Germinal center (tissue), 1 donor: Measurements from ENCODE around the gene RSPO4.

ENCODE experiments used
- DNase-seq: peaks from one replicate; pipeline ENCODE4 v3.0.0; 2012; ENCODE audit warnings: mixed read lengths, low spot score

The RSPO4 gene

DNA sequence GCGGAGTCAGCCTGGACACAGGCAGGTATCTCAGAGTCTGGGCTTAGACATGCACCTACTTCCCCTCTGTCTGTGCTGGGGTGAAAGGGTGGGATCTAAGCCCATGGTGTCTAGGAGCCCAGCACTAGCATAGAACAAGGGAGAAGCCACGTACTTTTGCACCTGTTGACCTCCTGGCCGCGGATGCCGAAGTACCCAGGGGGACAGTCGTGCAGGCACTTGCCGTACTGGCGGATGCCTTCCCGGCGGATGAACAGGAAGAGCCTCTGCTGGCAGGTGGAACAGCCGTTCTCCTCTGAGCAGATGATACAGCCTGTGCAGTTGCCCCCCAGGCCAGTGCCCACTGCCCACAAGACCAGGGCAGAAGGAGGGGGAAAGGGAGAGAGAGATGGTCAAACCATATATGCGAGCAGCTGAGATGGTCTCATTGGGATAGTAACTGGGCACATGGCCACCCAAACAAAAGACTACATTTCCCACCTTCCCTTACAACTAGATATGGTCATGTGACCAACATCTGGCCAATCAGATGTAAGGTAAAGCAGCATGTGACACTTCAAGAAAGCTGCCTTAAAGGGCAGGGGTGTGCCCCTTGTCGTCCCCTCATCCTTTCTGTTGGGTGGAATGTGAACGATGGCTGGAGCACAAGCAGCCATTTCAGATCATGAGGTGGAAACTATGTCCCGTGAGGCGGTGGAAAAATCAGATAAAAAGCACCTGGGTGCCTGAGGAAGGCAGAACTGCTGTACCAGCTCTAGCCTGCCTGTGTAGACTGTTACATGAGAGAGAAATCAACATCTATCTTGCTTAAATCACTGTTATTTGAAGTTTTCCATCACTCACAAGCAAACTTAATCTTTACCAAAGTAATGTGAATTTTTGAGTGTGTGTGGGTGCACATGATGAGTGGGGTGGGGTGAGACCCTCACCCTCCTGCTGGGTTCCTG, 34.0 kb downstream of the RSPO4 start:
- DNase-seq: peak; percentile 43

DNA sequence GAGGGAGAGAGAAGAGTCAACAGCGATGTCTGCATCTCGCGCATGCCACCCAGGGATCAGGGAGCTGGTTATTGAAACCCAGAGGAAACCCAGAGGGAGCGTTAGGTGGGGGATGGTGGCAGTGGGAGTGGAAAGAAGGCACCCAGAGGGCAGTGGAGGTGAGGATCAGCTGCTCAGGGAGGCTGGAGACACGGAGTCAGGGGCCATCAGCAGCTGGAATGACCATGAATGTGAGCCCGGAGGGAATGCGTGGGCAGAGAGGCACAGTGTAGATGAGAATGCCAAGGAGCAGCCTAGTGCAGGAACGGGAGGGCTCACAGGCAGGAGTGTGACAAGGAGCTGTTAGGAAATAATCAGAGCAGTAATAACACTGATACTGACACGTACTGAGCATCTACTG, 36.2 kb downstream of the RSPO4 start:
- no peak for DNase-seq

DNA sequence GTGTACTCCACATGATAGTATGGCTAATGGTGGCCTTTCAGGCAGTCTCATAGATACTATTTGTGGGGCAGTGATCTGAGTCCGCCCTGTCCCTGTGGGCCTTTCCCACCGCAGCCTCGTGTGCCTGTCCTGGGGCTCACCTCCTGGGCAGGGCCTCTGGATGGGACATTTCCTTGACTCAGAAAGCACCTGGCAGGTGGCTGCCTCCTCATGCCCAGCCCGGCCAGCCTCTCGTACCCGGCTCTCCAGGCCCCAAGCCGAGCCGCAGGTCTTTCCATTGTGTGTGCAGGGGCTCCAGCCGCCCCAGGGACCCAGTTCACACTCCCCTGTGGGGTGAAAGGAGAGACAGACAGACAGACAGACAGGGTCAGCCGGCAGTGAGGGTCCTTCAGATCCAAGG, 38.3 kb downstream of the RSPO4 start:
- DNase-seq: no peak

DNA sequence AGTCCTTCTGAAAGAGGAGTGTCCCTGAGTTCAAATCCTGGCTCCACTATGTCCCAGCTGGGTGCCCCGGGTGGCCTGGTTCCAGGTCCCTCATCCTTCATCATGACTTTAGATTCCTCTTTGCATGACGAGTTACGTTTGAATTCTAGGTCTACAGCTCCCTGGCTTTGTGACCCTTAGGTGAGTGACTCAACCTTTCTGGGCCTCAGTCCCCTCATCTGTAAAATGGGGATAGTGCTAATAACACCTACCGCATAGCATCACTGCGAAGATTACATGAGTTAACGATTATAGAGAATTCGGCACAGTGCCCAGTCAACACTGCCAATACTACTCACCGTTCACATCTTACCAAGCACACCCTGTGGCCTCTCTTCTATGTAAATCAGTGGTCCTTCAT, 39.4 kb downstream of the RSPO4 start:
- no peak for DNase-seq

DNA sequence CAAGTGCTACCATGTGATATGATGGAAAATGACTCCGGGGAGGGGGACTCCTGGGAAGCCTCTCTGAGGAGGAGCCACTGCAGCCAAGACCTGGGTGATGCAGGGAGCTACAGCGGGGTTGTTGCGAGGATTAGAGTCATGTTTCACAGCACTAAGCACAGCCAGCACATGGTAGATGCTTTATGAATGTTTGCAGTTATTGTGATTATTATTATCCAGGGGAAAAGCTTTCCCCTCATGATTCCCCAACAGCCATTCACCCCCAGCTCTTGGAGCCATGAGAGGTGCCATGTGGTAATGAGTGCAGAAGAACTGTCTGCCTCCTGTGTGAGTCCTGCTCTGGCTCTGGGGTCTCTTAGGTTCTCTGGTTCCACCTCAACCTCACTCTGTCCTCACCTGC, 39.9 kb downstream of the RSPO4 start:
- DNase-seq: no peak

DNA sequence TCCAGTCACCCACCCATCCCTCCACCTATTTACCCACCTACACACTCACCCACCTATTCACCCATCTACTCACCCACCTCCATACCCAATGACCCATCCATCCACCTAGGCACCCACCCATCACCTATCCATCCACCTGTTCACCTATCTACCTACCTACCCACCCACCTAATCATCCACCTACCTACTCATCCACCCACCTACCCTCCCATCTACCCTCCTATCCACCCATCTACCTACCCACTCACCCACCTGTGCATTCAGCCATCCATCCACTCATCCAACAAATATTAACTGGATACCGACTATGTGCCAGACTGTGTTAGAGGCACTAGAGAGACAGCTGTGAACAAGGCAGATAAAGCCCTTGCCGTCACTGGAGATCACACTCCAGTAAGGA, 40.3 kb downstream of the RSPO4 start:
- no peak for DNase-seq

DNA sequence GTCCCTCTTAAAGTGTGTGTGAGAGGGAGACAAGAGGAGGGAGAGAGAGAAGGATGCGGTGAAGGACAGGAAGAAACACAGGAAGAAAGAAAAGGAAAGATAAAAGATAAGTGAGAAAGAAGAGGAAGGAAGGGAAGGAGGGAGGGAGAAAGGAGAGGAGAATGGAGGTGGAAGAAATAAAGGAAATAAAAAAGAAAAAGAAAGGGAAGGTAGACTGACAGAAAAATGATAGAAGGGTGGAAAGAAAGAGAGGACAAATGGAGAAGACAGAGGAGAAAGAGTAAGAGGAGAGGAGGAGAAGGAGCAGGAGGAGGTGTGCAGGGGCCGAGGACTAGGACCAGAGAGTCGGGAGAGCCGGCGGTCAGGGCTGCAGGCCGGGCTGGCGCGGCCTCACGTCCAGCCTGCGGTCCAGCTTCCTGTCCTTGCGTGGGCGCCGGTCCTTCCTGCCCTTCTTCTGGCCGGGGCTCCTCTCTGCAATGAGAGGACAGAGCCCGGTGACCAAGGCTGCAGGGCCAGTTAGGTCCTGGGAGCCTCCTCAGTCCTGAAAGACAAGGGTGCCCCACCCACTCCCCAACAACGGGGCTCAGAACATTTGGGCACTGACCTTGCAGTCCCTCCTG, 42.0 kb downstream of the RSPO4 start:
- DNase-seq: no peak

DNA sequence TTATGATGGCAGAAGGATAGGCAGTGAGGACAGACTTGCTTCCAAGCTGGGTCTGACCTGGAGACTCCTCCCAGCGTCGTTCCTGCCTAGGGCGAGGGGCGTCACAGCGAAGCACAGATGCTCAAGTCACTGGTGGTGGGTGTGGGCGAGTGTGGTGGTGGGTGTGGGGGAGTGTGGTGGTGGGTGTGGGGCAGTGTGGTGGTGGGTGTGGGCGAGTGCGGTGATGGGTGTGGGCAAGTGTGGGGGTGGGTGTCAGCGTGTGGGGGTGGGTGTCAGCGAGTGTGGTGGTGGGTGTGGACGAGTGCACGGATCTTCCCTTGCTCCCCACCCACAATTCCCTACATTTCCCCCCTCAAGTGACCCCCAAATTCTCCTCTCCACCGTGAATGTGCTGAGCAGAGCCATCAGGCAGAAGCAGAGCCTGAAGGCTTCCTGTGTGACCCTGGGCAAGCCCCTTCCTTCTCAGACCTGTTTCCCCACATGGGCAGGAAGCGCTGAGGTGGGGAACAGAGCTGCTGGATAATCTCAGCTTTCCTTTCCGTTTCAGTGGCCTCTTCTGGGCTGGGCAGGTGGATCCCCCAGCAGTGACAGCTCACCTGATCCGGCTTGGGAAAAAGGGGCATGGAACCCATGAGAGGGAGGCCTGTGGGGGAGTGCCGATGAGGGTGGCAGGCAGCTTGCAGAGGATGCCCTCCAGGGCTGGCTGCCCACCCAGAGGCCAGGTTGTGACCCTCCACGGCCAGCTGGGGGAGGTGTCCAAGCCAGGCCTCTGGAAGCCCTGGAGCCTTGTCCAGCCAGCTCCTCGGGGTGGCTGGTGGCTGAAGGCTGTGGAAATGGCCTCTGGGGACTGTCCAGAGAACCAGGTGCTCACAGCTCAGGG, 42.9 kb downstream of the RSPO4 start:
- DNase-seq: no peak

DNA sequence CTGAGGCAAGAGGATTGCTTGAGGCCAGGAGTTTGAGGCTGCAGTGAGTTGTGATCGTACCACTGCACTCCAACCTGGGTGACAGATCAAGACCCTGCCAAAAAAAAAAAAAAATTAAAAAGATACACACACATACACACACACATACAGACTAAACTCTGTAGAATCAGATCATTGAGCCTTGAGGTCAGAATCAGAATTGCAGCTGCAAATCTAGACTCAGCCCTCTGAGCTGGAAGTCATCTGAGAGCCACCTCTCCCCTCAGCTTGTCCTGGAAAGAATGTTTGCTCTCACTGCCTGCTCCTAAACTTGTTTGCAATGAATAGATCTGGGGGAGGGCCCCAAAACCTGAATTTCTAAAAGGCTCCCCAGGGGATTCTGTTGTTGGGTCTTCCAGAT, 44.6 kb downstream of the RSPO4 start:
- no peak for DNase-seq

DNA sequence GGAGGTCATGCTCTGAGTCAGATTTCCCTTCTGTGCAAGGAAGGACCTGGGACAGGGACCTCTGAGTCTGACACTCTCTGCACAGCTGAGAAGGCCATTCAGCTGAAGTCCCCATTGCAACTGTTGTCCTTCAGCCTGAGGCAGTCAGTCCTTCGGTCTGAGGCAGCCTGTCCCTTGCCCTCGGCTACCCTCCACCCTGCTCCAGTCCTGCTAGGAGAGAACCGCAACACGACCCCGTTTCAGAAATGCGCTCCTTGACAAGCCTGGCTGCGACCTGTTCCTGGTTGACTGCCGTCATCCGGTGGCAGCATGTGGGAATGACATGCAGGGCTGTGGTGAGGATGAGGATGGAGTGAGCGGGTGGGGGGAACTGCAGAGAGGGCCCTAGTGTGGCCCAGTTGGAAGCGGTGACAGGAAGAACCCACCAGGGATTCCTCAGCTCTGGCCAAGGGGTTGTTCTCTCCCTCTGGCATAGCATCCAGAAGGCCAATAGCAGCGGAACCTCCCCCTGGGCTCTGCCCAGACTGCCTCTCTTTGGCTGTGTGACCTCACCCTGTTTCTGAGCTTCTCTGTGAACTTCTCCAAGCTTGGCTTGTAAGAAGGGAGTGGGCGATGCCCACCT, 45.7 kb downstream of the RSPO4 start:
- peak; percentile 82 for DNase-seq

DNA sequence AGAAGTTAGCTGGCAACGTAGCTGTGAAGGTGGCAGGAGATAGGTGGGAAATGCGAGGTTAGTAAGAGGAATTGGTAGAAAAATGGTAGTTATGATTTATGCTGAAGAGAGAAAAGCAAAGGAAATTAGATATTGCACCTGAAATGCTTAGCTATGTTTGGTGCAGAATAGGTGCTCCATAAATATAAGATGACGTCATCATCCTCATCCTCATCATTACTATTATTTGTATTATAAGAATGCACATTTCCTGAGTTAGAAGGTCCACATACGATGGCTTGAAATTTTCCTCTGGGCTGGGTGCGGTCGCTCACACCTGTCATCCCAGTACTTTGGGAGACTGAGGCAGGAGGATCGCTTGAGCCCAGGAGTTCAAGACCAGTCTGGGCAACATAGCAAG, 46.5 kb downstream of the RSPO4 start:
- DNase-seq: no peak

DNA sequence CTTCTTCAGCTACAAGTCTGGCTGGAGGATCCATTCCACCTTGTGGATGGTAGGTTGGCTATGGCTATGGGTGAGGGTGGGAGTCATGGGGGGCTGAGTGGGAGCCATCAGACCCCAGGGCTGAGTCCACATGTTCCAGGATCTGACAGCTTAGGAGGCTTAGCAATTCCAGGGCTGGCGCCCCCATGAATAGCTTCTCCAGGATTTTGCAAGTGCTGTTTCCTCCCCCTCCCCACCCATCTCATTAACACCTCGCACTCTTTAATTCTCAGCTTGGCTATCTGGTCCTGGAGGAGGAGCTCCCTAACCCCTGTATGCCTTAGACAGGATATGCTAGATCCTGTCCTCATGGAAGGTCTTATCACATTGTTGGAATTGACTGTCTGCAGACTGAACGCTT, 47.0 kb downstream of the RSPO4 start:
- DNase-seq: no peak

DNA sequence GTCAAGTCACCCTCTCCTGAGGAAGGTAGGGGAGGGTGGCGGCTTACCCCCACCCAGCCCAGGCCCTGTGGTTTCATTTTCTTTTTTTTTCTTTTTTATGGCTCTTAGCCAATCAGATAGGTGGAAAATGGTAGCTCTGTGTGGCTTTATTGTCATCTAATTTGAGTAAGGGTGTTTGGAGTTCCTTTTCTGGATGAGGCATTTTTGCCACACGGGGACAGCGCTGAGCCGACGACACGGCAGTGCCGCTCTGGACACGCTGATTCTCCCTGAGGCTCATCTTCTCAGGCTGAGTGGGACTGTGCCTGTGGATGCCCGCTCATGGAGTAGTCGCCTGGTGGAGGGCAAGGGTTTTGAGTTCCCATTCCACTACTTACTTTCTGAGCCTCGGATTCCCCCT, 48.4 kb downstream of the RSPO4 start:
- no peak for DNase-seq

DNA sequence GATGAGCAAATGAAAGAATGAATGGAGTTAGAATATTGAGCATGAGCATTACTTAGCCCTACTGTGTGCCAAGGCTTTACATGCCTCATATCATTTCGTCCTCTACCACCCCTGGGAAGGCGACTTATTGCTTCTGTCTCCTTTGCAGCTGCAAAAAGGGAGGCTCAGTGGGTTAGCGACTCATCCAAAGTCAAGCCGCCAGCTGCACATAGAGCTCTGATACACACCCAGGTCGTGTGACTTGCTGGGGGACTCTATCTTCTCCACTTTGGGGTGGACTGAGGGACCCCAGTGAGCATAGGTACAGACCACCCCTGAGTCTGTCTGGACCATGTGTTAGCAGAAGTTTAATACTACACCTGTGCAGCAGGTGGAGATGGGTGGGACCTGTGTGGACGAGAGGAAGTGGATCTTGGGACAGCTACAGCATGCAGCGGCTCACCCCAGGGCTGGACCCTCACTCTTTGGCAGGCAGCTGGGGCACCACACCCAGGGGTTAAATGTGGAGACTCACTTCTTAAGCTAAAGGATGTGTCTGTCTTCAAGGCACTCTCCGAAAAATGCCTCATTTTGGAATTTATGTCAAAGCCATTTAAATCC, 49.8 kb downstream of the RSPO4 start:
- DNase-seq: no peak

DNA sequence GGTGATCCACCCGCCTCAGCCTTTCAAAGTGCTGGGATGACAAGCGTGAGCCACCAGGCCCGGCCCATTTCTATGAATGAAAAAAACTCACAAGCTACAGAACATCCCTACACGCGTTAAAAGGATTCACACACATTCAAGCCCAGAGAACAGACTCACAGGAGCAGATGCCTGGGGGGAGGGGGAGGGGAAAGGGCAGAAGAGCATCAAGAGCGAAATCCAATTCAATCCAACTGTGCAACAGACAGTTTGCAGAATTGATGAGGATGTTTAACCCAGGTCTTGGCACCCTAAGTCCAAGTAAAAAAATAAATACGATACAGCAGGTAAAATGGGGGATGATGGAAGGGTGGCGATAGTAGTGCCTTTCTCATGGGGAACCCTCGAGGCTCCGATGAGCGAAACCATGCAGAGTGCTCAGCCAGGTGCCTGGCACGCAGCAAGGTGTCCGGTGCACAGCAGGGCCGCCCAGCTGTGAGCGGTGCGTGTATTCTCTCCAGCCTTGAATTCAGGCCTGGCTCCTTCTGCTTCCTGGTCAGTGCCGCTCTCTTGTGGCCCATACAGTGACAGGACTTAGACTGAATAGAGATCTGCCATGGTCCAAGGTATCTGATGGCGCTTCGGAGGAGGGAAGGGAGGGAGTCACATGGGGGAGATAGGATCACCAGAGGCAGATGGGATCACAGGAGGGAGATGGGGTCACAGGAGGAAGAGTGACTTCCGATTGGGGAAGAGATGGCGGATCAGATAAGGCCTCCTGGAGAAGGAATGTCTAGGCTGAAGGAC, 50.5 kb downstream of the RSPO4 start:
- no peak for DNase-seq

DNA sequence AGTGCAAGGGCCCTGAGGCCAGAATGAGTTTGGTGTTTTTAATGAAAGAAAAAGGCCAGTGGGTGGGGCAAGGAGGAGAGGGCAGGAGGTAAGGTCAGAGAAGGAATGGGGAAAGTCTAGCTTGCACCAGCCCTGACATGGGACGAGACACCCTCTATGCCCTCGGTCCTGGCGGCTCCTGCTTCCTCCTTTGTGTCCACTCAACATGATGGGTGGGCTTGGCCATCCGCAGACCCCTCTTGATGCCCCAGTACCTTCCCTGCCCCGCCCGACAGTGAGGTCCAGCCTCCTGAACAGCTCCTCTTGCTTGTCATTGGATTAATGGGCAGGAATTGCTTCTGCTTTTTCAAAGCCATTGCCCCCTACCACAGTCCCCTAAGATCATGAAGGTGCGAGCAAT, 52.4 kb downstream of the RSPO4 start:
- no peak for DNase-seq

DNA sequence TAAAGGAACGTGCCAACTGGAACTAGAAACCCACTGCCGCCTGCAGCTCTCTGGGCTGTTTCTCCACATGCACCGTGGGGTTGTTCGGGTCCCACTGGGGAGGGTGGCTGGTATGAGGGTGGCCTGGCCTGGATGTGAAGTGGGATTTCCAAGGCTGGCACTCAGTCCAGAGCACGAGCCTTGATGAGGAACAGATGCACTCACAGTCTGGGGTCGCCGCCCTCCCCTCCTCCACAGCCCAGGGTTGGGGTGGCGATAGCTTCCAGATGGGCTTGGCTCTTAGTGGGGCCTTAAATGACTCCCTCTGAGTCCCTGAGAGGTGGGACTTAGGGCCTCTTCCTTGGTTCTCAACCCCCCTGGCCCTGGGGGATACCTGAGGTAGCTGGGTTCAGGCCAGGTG, 55.3 kb downstream of the RSPO4 start:
- DNase-seq: no peak

DNA sequence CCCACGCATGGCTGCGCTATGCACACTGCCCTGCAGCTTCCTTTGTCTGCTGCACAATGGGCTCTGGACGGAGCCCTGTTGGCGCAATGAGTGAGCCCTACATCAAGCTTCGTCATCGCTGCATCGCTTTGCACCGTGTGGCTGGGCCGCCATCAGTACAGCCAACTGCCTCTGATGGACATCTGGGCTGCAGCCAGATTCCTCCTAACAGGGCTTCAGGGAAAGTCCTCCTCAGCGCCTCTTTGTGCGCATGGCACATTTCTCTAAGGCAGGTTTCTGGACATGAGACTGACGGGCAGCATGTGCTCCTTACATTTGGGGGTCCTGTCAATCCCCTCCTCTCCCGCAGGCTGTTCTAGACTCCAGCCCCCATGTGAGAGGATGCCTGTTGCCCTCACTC, 56.3 kb downstream of the RSPO4 start:
- no peak for DNase-seq

DNA sequence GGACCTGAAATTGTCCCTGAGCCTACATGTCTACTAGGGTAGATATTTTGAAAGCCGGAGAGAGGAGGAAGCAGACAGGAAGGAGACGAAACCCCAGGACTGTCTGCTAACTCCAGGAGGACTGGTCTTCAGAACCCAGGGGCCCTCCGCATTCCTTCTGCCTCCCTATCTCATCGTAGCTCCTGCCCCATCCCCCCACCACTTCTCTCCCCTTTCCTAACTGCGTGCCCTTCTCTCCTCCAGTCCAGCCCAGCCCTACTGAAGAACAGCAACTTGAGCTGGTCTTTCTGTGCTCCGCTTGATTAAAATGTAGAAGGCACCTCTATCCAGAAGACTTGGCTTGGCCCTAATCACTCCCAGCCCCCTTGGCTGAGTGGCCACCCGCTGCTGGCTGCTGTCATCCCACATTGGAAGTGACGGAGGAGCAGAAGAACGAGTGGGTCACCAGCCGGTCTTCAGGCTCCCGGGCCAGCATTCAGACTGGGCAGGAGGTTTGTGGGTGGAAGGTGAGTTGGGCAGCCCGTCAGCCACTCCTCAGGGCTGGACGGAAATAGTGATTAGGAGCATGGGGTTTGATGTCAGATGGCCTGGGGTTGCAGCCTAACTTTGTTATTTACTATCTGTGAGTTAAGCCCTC, 57.2 kb downstream of the RSPO4 start:
- DNase-seq: no peak

DNA sequence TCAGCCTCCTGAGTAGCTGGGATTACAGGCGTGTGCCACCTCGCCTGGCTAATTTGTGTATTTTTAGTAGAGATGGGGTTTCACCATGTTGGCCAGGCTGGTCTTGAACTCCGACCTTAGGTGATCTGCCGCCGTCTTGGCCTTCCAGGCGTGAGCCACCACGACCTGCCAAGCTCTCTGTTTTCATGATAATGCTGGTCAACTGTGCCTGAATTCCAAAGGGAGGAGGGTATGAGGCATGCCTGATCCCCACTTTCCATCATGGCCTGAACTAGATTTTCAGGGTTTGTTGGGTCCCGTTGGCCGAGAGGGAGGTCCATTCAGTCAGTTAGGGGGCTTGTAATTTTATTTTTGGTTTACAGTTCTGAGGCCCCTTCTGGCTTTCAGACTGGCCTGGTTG, 58.0 kb downstream of the RSPO4 start:
- no peak for DNase-seq

DNA sequence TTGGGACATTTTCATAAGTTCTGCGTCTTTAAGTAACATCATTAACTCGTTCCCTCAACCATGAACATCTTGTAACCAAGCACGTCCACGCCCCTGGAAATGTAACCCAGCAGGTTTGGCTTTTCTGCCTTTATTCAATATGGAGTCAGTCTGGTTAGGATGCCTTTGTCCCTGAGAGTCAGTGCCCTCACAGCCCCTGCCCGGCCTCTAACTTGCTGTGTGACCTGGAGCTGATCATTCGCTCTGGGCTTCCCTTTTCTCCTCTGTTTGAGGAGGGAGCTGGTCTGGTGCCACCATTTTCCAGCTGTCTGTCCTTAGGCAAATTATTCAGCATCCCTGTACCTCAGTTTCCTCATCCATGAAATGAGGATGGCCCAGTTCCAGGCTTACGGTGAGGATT, 59.5 kb downstream of the RSPO4 start:
- no peak for DNase-seq
